Mesodermal cell (in vitro differentiated cells): Measurements from ENCODE around the gene TM4SF1.

Source experiments
- H3K27ac ChIP-seq: 2 replicates; pipeline ENCODE4 v1.7.0; 2013; ENCODE audit warnings: mild to moderate bottlenecking, low read depth, low read length, moderate library complexity; ENCODE audit not compliant: severe bottlenecking
- H3K36me3 ChIP-seq: 2 replicates; pipeline ENCODE4 v1.7.1; 2013; ENCODE audit warnings: mild to moderate bottlenecking, low read length, moderate library complexity; ENCODE audit not compliant: control insufficient read depth, insufficient read depth
- H3K4me1 ChIP-seq: one replicate; pipeline ENCODE4 v1.7.1; 2013; ENCODE audit warnings: mild to moderate bottlenecking, low read length; ENCODE audit not compliant: insufficient read depth, control insufficient read depth, poor library complexity, severe bottlenecking
- H3K4me3 ChIP-seq: 2 replicates; pipeline ENCODE4 v1.7.0; 2013; ENCODE audit warnings: low read length, control low read depth, mild to moderate bottlenecking; ENCODE audit not compliant: insufficient read depth, poor library complexity, severe bottlenecking; ENCODE audit errors: extremely low read depth
- H3K9me3 ChIP-seq: 2 replicates; pipeline ENCODE4 v1.7.1; 2013; ENCODE audit warnings: mild to moderate bottlenecking, low read length, moderate library complexity; ENCODE audit not compliant: control insufficient read depth
- WGBS, 2 experiments: methylation state at CpG; one replicate each; pipeline ENCODE4 v1.1.5; 2013; ENCODE audit warnings: missing lambda C conversion rate in 2 of 2; ENCODE audit not compliant: insufficient coverage in 2 of 2; 5-methylcytosine and 5-hydroxymethylcytosine counted together

TM4SF1 gene

GRCh38 chr3:149327156-149327555, 50.3 kb downstream of the TM4SF1 start:
- WGBS, 2 experiments = 82 to 100% methylated on average over 2 of the region's 2 CpGs
- no peak overlapping the region for H3K4me3 ChIP-seq

GRCh38 chr3:149325581-149325980, 51.9 kb downstream of the TM4SF1 start:
- Histone ChIP-seq H3K27ac (no peak overlapping the region), H3K4me1 (peaks cover 8% of the 10 kb centered on the region), H3K9me3 (no peaks in the 10 kb centered on the region), H3K4me3 (no peak overlapping the region), H3K36me3 (peaks cover 31% of the 10 kb centered on the region)

More at GRCh38 chr3:149327156-149327555, 50.3 kb downstream of the TM4SF1 start:
- Histone ChIP-seq H3K27ac (no peak overlapping the region), H3K36me3 (peaks cover 26% of the 10 kb centered on the region), H3K4me1 (peaks cover 19% of the 10 kb centered on the region), H3K9me3 (no peaks in the 10 kb centered on the region)

GRCh38 chr3:149324332-149324731, 53.1 kb downstream of the TM4SF1 start:
- no peak overlapping the region for H3K27ac ChIP-seq
- peaks cover 27% of the 10 kb centered on the region for H3K36me3 ChIP-seq
- no peak overlapping the region for H3K4me3 ChIP-seq
- H3K9me3 ChIP-seq = no peaks in the 10 kb centered on the region
- H3K4me1 ChIP-seq = peaks cover 5% of the 10 kb centered on the region

GRCh38 chr3:149321640-149322039, 55.8 kb downstream of the TM4SF1 start:
- peaks cover 21% of the 10 kb centered on the region for H3K36me3 ChIP-seq
- H3K9me3 ChIP-seq = no peaks in the 10 kb centered on the region
- no peak overlapping the region for H3K4me3 ChIP-seq
- peaks cover 3% of the 10 kb centered on the region for H3K4me1 ChIP-seq
- no peak overlapping the region for H3K27ac ChIP-seq
- WGBS, 2 experiments = no CpG with 5 or more reads among the region's 2 CpGs

GRCh38 chr3:149321136-149321535, 56.3 kb downstream of the TM4SF1 start:
- H3K4me1 ChIP-seq = peaks cover 8% of the 10 kb centered on the region
- no peaks in the 10 kb centered on the region for H3K9me3 ChIP-seq
- H3K36me3 ChIP-seq = peaks cover 21% of the 10 kb centered on the region
- H3K4me3 ChIP-seq = no peak overlapping the region
- no peak overlapping the region for H3K27ac ChIP-seq

DNA sequence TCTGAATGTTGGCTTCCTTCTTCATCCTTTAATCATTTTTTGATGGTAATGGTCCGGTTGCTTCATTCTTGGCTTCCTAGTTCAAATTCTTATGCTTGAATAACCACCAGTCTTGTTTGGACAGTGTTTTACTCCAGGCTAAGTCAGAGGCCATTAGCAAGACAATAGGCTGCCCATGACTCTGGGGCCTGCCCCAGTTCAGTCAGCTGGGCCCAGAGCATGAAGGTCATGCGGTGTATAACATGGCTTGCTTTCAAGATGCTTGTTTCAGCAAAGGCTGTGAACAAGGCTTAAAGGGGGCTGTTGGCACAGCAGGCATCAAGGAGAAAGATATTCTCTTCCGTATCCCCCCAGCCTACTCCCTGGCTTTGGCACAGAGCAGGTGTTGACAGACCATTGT, 57.7 kb downstream of the TM4SF1 start:
- no peak overlapping the region for H3K27ac ChIP-seq
- H3K4me3 ChIP-seq = no peak overlapping the region
- 84 to 92% methylated on average over 2 to 3 of the region's 3 CpGs for WGBS, 2 experiments
- peaks cover 19% of the 10 kb centered on the region for H3K36me3 ChIP-seq
- H3K9me3 ChIP-seq = no peaks in the 10 kb centered on the region
- peaks cover 19% of the 10 kb centered on the region for H3K4me1 ChIP-seq
